HG03025 (cell line): ENCODE data around the gene SLC29A2.

ENCODE experiments used
- ATAC-seq: cut with Tn5 transposase; IDR thresholded peaks from one replicate; pipeline ENCODE4 v1.9.1; 2021; ENCODE audit warnings: mild to moderate bottlenecking, moderate library complexity; ENCODE audit not compliant: unreplicated experiment, low FRiP score

The SLC29A2 gene

DNA sequence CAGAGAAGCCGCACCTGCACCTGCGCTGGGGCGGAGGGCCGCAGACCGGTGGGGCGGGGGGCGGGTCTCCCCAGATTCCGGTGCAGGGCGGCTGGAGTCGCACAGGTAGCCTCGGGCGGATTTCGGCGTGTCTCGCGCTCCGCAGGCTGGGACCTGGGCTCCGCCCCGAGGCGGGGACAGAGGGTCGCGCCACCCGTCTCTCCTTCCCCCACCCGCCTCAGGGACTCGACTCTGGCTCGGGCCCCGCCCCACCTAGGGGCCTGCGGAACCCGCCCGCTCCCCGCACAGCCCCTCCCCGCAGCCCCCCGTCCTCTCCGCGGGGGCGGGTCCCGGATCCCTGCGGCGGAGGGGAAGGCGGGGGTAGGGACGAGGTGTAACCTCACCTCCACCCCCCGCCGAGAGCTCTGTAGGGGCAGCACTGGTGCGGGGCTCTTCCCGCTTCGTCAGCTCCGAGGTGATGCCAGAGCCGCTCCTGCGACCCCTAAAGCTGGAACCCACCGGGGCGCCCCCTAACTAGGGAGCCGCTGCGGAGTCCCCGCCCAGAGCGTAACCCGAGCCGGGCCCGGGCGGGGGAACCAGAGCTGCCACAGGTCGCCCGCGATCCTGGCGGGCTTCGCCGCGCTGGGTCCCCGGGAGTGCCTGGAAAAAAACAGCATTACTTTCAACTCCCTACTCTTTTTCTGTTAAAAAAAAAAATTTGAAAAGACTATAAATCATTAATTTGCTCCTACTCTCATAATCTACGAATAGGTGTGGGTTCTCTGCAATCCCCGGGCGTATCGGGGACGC lies at the start of gene SLC29A2:
SLC29A2 (minus strand) TSS at position 134 of the 789 bp plus-strand sequence. CDS start 169 bp downstream, outside the sequence.
- ATAC-seq: peak; percentile 79

DNA sequence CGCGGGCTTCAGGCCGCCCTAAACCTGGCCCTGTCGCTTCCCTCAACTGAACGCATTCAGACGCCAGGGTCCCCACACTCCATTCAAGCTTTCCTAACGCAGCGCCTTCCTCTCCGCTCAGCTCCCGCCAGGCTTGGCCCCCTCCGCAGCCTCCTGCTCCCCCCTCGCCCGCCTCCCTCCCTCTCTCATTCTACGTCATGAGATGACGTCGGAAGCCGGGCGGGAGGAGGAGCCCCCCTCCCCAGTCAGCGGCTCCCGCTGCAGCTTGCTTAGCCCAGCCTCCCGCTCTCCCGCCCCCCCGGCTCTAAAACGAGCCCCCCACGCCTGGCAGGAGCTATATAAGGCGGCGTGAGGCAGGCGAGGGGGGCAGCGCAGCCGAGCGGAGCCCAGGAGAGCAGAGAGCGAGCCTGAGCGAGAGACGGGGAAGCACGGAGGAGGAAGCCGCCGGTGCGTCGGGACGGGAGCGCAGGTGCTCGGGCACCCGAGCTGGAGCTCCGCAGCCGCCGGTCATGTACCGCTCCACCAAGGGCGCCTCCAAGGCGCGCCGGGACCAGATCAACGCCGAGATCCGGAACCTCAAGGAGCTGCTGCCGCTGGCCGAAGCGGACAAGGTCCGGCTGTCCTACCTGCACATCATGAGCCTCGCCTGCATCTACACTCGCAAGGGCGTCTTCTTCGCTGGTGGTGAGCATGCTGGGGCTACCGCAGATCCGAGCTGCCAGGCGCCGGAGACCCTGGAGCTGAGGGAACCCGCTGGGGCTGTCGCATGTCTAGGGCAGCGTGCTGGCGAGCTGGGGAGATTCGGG lies 49.3 kb upstream of the SLC29A2 start, which contains the start of gene NPAS4:
NPAS4 (plus strand) TSS at position 365 of the 806 bp plus-strand sequence; CDS start at position 510, 145 bp downstream.
- no peak for ATAC-seq

DNA sequence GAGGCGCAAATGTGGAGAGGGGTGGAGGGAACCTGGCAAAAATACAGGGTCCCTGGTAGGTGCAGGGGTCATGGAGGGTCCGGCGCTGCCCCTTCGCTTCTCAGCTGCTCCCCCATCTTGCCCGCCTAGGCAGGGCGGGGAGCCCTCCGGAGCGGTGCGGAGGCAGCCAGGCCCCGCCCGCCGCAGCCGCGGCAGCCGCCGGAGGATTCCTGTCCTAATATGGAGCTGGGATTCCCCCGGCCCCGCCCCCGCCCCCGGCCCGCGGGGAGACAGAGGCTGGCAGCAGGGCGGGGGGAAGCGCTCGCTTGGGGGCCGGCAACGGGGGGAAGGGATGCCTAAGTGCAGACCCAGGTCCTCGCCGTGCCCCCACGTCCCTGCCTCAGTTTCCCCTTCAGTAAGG lies 48.3 kb upstream of the SLC29A2 start:
- no peak for ATAC-seq

DNA sequence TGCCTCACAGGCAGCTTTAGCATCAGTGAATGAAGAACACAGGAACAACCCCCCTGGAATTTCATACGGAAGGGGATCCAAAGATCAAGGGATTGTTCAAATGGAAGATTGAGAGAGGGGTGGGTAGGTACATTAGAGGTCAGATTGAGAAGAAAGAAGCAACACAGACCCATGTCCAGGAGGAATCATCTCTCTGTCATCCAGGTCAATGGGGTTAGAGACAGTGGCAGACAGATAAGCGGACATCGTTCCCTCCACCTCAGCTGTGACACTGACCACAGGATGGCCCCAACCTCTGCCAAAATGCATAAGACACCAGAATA lies 47.4 kb upstream of the SLC29A2 start:
- no peak for ATAC-seq

GRCh38 chr11:66418168-66418985 lies 46.8 kb upstream of the SLC29A2 start:
- ATAC-seq: no peak

- ATAC-seq: no peak
These were observed 45.4 kb upstream of the SLC29A2 start for GRCh38 chr11:66417000-66417399.

- ATAC-seq: no peak
These were observed 43.9 kb upstream of the SLC29A2 start for GRCh38 chr11:66415423-66415822.

- no peak for ATAC-seq
These were observed 42.8 kb upstream of the SLC29A2 start for GRCh38 chr11:66414120-66414934.

GRCh38 chr11:66413167-66413566 lies 41.6 kb upstream of the SLC29A2 start:
- no peak for ATAC-seq

- ATAC-seq: no peak
These were observed 40.5 kb upstream of the SLC29A2 start for GRCh38 chr11:66412110-66412509.

DNA sequence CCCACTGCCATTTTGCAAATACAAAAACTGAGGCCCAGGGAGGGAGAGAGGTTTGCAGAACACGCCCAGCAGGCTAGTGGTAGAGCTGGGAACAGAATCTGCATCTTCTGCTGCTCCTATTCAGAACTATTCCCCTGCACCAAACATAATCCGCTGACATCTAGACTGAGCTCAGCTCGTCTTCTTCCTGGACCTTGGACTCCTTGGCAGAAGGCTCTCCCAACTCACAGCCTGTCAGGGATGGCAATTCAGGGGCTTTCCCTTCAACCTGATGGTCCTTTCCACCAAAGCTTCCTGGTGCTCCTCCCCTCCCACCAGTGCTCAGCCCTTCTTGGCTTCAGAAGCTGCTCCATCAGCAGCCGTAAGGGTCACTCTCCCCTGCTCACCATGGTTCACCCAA lies 39.8 kb upstream of the SLC29A2 start:
- ATAC-seq: no peak

DNA sequence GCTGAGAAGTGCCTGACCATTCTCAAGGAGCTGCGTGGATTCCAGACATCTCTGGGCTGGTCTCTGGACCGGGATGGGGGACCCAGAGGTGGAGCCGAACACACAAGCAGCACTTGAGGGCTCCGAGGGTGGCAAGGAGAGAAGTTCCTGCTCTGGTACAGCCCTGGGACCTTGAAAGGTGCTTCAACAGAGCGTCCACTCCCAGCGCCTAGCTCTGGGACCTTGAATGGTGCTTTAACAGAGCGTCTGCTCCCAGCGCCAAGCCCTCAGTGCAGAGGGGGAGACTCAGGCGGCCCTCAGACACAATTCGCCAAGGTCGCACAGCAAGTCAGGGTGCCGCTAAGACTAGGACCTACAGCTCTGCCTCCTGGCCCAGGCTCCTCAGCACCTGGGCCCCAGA lies 38.6 kb upstream of the SLC29A2 start:
- no peak for ATAC-seq

GRCh38 chr11:66409226-66409625 lies 37.7 kb upstream of the SLC29A2 start:
- no peak for ATAC-seq

DNA sequence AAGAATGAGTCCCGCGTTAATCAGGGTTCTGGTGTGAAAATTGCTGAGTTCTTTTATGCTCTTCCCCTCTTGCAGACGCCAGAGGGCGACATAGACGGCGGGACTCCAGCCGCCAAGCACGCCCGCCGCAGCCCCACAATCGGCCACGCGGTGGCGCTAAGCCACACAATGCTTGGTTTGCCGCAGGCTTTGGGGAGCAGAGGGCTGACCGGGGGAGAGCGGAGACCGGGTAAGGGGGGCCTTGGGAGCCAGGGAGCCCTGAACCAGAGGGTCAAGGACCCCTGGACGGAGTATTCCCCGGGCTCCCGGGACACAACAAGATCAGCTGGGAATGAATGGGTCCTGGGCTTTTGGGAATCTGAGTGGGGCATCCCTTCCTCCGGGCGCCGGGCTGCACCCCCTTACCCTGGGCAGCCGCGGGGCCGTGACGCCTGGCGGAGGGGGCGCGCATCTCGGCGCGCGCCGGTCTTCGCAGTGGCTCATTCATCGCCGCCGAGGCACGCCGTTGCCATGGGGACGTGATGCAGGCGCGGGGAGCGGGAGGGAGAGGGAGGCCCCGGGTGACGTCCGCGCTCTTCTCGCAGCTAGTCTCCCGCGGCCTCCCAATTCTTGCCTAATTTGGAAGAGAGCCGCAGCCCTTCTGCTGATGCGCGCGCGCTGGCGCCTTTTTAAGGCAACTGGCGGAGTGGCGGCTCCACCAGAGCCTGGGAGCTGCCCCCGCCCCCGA lies 37.1 kb upstream of the SLC29A2 start:
- peak; percentile 49 for ATAC-seq

- ATAC-seq: no peak
These were observed 36.1 kb upstream of the SLC29A2 start for GRCh38 chr11:66407651-66408050.

GRCh38 chr11:66393954-66394353 lies 22.4 kb upstream of the SLC29A2 start:
- no peak for ATAC-seq

- no peak for ATAC-seq
These were observed 19.8 kb upstream of the SLC29A2 start for GRCh38 chr11:66391322-66391721.

DNA sequence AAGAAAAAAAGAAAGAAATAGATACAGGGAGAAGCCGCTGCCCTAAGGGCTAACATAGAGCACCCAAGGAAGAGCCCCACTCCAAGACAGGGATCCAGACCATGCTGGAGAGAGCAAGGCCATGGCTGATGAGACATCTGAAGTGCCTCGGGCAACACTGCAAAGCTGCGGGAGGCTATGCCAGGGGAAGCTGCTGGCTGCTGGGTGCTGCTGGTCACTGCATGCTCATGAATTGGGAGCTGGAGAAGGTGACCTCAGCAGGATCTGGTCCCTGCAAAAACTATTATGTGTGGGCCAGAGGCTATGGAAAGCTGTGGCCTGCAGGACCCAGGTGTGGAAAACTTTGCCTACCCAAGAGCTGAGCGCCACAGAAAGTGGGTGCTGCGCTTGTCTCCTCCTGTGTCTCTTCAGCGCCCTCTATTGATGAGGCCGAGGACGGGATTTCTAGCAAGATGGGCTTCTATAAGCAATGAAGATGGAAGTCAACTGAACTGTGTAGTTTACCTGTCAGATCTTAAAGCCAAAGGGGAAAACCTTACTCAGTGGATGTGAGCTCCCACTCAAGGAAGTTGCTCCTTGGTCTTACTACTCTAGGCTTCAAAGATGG lies 17.3 kb upstream of the SLC29A2 start:
- no peak for ATAC-seq
